HG02759 (cell line): ENCODE measurements around the gene GPR135.

Experiments used
- ATAC-seq: cut with Tn5 transposase; IDR thresholded peaks from one replicate; pipeline ENCODE4 v1.9.1; 2021; ENCODE audit warnings: mild to moderate bottlenecking, moderate library complexity; ENCODE audit not compliant: unreplicated experiment

The GPR135 gene

DNA sequence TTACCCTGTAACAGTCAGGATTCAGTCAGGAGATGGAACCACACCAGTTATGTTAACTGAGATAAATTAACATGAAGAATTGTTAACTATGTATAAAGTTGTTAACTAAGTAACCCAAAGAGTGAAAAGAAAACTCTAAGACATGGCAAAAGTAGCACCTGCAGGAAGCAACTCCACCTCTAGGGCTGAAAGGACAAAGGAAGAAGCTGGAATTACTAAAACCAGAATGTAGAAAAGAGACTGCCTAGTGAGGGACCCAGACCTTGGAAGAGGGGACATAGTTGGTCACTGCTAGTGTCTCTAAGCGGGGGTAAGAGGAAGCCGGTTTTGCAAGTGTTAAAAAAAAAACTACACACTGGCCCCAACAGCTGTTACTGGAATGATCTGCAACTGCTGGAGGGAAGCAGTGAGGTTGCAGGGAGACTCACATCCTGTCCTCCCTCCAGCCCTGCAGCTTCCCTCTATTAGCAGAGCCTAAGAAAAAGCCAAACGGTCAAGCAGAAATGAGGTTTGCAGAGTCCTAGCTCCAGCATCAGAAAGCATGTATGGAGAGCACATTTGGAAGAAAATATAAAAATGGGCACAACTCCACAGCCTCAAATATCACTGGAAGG, 39.8 kb downstream of the GPR135 start:
- ATAC-seq: no peak

DNA sequence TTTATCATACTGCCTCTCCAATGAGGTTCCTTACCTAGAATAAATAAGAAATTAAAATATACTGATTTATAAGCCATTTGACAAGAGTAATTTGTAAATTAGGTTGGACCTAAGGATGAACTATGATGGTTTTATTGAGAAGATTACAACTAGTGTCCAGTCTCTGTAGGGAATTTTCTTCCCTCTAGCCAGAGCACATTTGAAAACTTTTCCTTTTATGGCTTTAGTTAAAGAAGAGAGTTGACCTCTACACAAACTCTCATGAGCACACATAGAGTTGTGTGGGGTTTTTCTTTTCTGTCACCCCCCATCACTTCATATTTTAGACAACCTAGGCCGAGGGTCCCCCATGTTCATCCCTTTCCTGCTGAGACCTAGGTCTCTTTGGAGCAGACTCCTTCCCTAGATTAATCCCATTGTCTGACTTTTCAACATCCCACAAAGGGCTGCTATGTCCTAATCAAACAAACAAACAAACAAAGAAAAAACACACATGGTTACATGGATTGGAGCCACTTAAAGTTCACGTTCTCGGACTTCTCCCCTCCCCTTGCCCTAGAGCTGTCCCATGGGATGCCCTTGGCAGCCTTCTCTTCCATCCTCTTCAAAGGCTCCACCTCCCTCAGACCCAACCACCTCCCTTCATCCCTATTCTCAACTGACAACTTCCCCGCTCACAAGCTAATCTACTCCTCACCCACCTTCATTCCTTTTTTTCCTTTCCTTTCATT, 40.7 kb downstream of the GPR135 start:
- ATAC-seq: no peak

DNA sequence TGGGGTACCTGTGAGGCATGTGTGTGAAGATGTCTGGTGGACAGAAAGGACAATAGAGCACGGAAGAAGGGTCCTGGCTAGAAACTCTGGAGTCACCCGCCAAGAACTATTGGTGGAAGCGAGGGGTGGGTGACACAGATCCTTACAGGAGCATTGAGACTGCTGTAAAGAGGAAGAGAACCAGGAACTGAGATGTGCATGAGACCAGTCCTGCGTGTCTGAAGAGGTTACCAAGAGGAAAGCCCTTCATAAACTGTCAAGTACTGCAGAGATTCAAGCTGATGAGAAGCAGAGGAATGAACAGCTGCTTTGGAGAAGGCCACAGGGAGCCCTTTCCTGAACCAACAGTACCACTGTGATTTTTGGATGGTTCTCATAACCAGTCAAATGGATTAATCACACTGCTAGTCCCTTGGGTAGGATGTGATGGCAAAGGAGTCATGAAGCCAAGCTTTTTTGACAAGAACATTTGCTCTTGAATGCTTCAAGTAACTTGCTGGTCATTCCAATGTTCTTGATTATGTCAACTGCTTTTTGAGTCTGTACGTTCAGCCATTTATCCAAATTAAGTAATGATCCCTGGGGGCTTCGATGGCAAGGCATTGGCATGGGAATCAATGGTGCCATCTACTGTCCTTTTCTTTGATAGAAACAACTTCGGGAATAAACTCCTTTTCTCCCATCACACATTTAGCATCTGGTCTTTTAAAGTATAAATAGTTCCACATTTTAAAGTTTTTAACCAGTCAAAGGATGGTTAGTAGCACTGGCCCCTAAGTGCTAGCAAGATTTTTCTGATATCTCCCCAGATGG, 42.9 kb downstream of the GPR135 start:
- peak; percentile 50 for ATAC-seq

DNA sequence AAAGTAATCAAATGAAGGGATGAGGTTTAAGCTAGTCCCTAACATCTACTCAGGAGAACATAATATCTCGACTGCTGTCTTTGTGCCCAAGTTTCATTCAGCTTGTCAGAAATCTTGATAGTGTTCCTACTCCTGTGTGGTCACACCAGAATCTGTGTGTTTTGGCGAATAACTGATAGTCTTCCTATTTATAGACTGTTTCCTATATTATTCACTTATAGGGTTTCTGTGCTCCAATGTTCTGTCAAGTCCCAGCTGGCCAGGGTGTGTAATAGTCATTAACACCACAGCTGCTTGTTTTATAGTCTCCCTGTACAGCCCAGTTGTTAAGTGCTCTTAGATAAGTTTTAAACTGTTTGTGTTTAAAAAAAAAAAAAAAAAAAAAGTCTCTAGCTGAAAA, 45.9 kb downstream of the GPR135 start:
- no peak for ATAC-seq

DNA sequence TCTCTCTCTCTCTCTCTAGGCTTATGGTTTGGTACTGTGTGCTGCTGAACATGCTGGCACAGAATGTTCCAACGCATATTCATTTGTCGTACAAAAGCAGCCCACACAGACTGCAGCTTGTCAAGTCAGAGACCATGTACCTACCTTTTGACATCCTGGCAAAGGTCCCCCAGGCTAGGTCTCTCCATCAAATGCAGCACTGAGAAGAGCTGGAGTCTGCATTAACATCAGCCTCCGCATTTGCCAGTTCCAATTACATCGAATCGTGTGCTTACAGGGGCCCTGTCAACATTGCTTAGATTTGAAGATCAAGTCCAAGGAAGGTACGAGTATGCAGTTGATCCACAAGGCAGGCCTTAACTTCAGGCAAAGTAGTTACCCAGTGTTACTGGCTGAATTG, 47.9 kb downstream of the GPR135 start:
- ATAC-seq: no peak

DNA sequence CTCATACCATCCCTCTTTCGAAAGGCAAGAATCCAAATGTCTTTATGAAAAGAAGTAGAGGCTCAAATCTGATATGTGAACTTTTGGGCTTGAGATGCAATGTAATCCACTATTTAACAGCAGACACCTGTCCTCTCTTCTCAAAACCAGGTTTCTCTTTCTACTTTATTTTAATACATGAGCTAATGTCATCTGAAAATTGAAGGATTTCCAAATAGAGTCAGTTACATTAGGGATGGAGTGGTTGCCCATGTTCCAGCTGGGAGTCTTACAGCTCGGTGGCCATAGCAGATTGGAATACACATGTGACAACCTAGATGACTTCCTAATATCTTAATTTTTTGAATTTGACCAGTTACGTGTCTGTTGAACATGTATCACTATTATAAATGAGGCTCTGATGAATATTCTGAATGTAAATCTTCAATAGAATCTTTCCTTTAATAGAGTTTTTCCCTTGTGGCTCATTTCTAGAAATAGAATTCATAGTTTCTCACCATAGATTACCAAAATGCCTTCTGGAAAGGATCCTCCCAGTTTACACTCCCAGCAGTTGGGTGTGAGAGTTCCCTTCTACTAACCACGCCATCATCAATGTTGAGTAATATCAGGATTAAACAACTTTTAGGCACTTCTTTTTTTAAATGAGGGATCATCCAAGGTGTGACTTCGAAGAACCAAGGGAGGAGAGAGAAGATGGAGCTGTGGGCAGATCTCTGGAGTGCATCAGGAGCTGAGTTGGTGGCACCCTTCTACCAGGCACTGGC, 49.2 kb downstream of the GPR135 start:
- no peak for ATAC-seq
